Stimulated activated naive CD8-positive, alpha-beta T cell treated with anti-CD3 and anti-CD28 coated beads, Interleukin-15, Interleukin-2, amounts not matched to agents 100 U/mL and 50 U/mL, for 24 hours (primary cell): Measurements from ENCODE around the gene BTBD6.

Source experiments
- ATAC-seq: fragments of 150-1000 bp; cut with Tn5 transposase; one replicate; pipeline ENCODE4 v1.10.0; 2021
- DNase-seq: peaks from one replicate; pipeline ENCODE4 v3.0.0; 2021

Gene BTBD6

DNA sequence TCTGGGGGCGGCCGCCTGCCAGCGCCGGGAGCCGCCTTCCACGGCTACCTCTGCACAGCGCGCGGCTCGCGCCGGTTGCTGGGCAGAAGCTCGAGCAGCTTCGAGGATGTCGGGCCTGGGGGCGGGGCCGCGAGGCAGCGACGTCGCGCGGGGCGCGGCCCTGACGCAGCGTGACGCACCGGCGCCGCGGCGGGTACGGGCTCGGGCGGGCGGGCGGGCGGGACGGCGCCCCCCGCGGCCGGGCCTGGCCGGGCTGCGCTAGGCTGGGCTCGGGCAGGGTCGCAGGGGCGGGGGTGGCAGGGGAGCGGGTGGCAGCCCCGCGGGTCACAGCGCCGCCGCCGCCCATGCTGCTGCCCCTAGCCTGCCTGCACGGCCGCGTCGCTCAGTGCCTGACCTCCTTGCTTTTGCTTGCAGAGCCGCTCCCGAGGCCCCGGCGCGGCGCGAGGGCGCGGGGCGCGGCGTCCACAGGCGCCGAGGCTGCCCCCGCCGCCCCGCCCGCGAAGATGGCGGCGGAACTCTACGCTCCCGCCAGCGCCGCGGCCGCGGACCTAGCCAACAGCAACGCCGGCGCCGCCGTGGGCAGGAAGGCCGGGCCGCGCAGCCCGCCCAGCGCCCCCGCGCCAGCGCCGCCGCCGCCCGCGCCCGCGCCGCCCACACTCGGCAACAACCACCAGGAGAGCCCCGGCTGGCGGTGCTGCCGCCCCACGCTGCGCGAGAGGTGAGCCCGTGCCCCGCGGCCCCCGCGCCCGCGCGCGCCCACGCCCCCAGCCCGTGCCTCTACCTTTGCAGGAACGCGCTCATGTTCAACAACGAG, at the start of gene BTBD6:
TSS of gene BTBD6 (plus strand) at position 166 of the 814 bp plus-strand sequence. CDS start at position 345, 179 bp downstream.
- peak; percentile 96 for ATAC-seq

DNA sequence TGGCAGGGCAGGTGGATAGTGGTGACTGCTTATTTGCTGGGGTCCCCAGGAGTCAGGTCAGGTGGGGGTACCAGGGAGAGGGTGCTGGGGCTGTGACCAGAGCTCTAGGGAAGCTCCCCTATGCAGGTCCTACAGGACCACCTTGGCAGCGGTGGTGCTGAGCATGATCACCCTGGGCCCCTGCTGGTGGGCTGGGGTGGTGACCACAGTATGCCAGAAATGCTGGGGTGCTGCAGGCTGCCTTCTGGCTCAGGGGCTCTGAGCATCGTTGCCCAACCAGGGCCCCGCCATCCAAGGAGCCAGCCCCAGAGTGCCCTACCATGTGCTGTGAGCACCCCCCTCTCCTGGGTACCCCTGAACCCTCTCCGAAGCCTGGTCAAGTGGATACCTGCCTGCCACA, 49.7 kb upstream of the BTBD6 start:
- ATAC-seq (no peak), DNase-seq (no peak)

More for the DNA sequence above, at the start of gene BTBD6:
- DNase-seq: peak; percentile 92

DNA sequence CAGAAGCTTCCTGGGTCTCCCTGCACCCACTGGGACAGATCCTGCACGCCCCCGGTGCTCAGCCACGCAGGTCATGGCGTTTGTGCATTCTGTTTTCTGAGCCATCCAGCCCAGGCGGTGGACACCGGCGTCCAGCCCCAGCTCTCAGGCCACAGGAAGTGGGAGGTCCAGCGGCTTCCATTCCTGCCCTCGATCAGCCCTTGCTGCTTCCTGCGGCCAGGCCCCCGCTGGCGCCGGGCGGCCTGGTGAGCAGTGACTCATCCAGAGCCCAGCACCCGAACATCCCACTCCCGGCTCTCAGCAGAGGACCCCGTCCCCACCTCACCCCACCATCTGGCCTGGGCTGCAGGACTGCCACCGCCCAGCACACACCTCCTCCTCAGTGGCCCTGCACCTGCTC, 49.2 kb upstream of the BTBD6 start:
- ATAC-seq: no peak

DNA sequence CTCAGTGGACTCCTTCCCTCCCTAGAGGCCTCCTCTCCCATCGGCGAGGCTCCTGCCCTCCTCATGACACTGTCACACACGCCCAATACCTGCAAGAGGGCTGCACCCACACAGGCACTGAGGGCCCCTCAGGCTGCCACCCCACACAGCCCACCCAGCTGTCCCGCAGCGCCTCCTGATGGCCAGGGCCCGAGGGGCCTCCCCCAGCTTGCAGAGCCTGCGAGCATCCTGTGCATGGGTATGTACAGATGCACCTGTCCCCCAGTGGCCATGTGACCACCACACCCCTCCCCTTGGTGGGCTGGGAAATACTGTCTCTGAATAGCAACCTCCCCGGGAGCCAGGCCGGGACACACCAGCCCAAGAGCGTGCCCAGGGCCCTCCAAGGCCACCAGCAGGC, 48.3 kb upstream of the BTBD6 start:
- ATAC-seq (no peak), DNase-seq (peak; percentile 44)

More for the DNA sequence above, 49.2 kb upstream of the BTBD6 start:
- DNase-seq: no peak

DNA sequence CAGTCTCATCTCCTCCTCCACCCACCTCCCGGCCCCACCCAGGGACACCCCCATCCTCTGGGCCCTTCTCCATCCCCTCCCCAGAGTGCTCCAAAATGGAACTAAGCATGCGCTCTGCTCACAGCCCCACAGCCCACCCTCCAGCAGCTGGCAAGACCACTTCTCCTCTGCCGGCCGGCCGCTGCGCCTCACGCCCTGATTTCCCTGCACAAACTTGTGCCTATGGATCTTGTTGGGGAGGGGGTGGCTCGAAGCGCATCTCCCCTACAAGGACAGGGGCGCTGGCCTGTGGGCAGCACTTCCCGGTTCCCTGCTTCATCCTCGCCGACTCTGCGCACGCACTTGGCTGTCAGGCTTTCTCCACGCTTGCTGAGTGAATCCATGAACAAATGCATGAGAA, 47.7 kb upstream of the BTBD6 start:
- ATAC-seq (no peak), DNase-seq (no peak)

DNA sequence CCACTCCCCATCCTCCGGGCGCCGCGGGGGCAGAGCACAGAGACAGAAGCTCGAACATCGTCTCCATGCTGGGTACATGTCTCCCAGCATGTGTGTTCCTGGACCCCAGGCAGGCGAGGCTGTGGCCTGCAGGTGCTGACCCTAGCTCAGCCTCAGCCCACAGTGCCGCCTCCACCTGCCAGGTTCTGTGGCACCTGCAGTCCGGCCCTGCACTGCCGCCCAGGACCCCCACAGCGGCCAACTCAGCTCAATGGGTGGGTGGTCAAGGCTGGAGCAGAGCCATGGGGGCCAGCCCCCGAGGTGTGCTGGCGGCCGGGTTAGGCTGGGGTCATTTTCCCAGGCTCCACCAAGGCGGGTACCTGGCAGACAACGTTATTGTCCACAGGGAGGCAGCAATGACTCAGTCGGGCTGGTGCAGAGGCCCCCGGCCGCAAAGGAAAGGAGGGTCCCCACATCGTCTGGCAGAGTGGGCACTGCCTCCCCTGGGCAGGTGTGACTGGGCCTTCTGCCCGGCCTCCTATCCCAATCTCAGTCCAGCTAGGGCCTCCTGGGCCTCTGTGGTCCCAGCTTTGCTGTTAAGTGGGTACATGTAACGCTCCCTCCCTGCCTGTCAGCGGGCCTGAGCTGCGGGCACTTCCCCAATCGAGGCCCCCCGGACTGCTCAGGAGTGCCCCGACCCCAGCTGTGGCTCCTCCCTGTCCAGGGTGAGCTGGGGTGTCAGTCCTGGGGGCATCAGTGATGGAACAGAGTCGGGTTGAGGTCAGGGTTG, 47.0 kb upstream of the BTBD6 start:
- no peak for DNase-seq
- no peak for ATAC-seq

DNA sequence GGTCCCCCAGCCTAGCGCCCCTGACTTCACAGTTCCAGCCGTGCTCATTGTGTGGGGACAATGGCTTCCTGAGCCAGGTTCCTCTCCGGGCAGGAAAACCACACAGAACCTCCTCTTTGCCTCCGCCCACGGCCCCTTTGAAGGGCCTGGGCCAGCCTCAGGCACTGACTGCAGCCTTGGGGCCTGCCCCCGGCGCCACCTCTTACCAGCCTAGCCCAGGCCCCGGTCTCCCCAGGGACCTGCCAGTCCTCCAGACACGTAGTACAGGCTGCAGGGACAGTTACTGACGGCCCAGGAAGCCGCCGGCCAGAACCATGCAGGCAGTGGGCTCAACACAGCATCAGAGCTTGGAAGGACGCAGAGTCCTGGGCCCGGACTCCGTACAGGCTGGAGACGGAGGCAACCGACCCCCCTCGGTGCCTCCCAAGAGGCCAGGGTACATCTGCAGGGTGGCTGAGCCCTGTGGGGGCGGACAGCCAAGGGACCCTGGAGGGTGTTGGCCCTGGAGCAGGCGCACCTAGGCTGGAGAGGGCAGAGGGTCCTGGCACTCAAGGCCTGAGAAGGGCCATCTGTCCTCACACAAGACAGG, 46.3 kb upstream of the BTBD6 start:
- peak; percentile 53 for ATAC-seq
- DNase-seq: peak; percentile 67

DNA sequence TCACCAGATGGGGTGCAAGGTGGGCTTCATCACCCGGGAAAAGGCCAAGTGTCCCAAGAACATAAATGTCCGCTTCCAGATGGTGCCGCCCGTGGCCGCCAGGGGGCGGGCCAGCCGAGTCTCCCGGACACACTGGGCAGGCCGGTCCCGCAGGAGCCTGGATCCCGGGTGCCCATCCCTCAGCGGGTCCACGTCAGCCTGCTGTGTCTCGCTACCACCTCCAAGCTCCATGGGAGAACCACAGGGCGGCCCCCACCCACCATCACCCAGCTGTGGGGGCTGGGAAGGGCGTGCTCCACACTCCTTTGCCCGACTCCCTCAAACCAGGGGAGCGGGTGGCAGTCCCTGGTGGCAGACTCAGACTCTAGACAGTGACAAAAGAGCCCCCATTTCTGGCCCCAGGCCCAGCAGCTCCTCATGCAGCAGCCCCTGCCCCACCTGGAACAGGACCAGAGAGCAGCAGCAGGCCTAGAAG, 45.2 kb upstream of the BTBD6 start:
- ATAC-seq: peak; percentile 24

DNA sequence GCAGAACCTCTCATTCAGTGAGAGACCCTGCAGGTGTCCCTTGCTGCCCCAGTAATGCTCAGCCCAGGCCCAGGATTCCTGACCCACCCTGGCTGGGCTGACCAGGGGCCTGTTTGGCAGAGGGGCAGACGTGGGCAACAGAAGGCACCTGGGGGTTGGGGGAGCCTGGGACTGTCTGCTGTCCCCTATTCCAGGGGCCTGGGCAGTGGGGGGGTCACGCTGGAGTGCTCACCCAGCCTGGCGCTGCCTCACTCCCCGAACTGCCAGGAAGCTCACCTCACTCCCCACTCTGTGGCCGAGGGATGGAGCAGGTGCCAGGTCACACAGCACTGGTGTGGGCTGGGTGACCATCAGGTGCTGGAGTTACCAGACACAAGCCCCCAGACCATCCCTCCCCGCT, 44.6 kb upstream of the BTBD6 start:
- ATAC-seq (no peak), DNase-seq (no peak)

More for the DNA sequence above, 45.2 kb upstream of the BTBD6 start:
- peak; percentile 76 for DNase-seq

DNA sequence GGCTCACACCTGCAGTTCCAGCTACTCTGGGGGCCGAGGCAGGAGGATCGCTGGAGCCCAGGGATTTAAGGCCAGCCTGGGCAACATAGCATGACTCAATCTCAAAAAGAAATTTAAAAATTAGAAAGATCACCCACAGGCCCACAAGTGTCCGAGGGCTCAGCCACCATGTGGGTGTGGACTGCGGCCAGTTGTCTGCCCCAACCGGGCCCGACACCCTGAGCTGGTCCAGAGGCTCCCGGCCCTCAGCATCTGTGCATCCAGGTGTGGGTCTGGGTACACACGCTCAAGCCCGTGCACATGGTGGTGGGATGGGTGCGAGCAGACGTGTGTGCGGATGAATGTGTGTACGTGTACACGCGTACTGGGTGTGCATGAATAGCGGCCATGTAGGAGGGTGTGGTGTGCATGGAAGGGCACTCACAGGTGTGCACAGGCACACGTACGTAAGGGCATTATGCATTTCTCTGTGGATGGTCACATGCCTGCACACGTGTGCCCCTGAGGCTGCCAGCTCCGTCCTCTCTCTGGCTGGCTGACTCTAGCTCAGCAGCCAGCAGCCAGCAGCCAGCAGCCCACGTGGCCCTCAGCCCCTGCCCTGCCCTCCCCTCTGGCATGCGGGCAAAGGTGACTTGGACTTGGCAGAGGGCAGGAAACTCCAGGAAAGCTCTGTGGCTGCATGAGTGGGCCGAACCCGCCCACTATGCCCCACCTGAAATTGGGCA, 44.0 kb upstream of the BTBD6 start:
- ATAC-seq: no peak
- DNase-seq: no peak

DNA sequence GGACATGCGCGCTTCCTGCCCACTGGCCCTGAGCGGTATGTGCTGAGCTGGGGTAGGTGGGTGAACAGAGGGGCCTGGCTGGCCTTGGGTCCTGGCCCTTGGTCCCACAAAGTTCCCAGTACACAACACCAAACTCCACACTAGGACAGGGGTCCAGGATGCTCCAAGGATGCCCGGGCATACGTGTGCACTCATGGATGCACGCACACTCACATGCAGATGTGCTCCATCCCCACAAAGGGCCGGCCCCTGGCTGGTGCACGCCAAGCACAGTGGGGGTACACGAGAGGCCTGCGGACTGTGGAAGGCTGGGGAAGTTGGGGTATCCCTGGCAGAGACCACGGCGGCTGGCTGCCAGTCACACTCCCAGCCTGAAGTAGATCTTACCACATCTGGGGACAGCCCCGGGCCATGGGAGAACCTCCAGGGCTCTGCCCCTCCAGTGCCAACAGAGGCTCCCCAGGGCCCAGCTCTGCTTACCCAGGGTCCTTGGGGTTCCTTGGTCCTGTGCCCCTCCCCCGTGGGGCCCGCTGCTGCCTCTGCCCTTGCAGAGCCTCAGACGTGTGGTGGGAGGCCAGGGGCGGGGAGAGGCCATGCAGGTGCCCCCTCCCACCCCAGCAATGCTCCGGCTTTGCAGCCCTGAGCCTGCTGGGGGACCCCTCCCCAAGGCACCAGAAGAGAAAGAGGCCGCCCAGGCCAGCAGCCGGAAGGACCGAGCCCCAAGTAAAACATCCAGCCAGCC, 43.2 kb upstream of the BTBD6 start:
- ATAC-seq (no peak), DNase-seq (no peak)

DNA sequence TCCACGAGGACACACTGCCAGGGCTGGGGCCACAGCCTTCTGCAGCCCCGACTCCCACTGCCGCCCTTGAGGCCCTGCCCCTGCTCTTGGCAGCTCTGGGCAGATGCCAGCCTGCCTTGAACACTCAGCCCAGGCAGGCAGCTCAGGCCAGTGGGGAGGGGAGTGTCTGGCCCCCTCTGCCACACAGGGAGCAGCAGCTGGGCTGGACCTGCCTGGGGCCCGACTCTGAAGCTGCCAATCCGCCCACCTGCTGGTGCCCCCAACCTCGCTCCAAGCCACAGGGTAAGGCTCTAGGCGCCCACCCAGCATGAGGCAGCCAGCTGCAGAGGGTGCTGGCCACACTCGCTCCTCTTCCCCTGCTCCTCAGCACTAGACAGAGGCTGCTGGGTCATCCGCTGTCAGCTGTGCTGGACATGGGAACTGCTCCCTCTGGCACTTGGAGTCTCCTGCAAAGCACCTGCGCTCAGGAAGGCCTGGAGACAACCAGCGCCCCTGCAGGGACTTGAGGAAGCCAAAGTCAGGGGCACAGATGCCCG, 42.6 kb upstream of the BTBD6 start:
- ATAC-seq (no peak), DNase-seq (no peak)

DNA sequence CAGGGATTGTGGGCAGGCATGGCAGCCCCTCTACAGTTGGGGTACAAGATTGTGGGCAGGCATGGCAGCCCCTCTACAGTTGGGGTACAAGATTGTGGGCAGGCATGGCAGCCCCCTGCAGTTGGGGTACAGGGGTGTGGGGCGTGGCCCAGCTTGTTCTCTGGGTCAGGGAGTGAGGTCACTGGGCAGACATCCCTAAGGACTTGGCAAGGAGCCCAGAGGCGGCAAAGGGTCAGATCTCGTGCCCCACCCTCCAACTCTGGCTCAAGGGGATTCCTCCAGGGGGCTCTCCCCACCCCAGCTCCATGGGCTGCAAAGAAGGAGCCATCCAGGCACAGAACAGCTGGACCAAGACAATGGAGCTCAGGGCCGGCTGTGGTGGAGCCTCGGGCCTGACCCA, 41.5 kb upstream of the BTBD6 start:
- DNase-seq (no peak), ATAC-seq (no peak)

DNA sequence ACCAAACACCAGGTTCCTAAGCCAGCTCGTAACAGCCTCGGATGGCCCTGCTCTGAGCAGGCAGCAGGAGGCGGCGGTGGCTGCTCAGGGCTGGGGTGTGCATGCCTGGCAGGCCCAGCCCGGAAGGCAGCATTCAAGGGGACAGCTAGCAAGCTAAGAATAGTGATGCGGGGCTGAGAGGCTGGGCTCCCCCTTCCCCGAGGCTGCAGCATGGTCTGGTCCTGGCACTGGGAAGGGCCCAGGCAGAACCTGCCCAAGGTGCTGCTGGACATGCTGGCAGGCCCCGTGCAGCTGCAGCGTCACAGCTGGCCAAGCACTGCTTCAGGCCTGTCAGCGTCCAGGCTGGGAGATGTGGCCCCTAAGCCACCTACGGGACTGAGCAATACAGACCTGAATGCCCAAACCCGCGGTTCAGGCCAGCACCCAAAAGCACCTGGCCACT, 40.9 kb upstream of the BTBD6 start:
- DNase-seq (no peak), ATAC-seq (no peak)

DNA sequence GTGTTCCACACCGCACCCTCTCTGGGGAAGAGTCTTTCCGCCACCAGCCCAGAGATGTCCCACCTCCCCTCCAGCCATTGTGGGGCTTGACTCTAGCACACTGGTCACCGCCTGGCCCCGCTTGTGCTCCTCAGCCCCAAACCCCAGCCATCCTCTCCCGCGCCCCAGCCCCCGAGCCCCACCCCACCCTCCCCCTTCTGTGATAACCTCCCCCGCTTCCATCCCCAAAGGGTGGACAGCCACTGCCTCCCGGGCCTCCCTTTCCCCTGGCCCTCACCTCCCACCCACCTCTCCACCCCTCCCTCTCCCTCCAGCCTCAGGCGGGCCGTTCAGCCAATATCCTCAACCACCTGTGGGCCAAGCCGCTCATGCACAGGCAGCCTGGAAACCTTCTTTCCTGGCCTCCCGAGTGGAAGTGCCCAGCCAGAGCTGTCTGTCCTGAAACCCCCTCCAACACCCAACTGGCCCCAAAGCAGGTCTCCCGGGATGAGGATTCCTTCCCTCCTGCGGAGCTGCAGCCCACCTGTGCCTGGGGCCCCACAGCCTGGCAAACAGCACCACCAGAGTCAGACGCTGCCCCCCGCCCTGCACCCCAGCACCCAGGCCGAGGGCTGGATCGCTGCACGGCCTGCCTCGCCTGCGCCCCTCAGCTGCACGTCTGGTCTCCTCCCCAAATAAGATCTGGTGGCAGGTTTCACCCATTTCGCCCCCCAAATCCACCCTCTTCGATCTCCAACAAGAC, 40.2 kb upstream of the BTBD6 start:
- ATAC-seq (no peak), DNase-seq (no peak)

DNA sequence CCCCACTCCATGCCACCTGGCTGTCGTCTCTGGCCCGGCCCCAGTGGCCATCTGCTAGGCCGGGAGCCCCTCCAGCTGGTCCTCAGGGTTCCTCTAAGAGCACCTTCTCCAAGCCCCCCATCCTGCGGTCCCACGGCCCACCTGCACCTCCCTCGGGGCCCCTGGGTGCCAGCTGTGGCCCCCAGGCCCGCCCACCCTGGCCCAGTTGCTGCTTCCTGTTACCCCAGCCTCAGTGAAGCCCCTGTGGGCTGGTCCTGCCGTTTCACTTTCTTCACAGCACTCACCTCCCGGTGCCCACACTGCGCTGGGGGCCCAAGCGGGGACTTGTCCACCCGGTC, 39.6 kb upstream of the BTBD6 start:
- DNase-seq (no peak), ATAC-seq (no peak)

DNA sequence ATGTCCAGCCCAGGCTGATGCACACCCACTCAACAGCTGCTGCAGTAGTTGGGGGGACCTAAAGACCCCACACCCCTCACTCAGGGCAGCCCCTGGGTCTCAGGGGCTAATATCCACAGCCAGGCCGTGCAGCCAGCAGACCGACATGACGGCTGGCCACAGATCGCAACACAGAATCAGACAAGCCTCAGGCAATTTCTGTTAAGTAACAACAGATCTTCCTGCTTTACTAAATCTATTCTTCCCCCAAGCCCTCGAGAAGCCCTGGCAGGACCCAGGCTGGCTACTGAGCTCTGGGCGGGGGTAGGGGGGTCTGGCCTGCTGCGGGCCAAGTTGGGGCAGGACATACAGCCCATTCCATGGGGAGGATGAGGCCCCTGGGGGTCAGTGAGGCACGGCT, 39.2 kb upstream of the BTBD6 start:
- no peak for DNase-seq
- no peak for ATAC-seq

DNA sequence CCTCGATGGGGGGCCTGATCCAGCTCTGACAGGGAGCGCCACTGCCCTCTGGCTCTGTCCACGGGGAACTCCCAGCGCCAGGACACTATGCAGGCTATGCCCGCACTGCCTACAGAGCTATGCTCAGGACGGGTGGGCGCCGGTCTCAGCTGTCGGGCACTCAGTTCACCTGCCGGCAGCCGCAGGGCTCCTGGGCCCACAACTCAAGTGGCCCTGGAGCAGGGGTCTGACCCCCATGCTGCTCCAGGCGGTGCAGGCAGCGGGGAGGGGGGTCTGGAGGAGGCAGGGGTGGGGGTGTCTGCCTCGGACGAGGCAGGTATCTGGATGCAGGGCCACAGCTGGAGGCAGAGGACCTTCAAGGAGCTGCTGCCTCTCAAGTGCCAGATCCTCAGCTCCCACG, 38.7 kb upstream of the BTBD6 start:
- no peak for ATAC-seq

DNA sequence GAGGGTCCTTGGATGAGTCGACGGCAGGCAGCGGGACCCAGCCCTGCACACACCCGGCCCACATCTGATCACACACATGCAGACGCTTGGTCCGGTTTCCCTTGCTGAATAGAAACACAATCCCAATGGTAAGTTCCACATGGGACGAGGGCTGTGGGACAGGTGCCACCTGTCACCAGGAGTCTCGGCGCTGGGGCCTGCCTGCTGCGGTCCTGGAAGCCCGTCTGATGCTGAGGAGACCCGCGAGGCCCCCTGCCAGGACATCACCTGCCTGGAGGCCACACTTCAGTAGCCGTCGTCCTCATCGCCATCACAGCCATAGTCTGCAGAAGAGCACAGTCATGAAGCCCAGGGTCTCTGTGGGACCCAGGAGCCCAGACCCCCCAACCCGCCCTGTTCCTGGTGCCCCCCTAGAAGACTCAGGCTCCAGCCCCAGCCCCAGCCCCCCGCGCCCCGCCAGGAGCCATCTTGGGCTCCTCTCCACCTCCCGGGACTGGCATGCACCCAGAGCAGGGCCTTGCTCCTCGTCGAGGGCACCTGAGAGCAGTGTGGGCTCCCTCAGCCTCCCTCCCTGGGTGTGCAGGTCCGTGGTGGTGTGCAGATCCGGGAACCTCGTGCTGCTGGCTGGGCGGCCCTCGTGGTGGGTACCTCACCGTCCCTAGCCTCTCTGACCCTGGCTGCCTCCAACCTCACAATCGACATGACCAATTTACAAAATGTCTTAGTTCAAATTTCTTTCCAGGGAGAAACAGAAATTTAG, 37.9 kb upstream of the BTBD6 start:
- DNase-seq (no peak), ATAC-seq (no peak)

More for the DNA sequence above, 38.7 kb upstream of the BTBD6 start:
- DNase-seq: no peak
